ENCODE measurements around the gene CORO6. TPM values are rescaled to one million over a fixed set of nuclear protein-coding genes. Genes with fewer than 3 reads are reported as not detected.

Gene CORO6
- total RNA-seq, result 16.0 and 27.3 TPM in 2 replicates

DNA sequence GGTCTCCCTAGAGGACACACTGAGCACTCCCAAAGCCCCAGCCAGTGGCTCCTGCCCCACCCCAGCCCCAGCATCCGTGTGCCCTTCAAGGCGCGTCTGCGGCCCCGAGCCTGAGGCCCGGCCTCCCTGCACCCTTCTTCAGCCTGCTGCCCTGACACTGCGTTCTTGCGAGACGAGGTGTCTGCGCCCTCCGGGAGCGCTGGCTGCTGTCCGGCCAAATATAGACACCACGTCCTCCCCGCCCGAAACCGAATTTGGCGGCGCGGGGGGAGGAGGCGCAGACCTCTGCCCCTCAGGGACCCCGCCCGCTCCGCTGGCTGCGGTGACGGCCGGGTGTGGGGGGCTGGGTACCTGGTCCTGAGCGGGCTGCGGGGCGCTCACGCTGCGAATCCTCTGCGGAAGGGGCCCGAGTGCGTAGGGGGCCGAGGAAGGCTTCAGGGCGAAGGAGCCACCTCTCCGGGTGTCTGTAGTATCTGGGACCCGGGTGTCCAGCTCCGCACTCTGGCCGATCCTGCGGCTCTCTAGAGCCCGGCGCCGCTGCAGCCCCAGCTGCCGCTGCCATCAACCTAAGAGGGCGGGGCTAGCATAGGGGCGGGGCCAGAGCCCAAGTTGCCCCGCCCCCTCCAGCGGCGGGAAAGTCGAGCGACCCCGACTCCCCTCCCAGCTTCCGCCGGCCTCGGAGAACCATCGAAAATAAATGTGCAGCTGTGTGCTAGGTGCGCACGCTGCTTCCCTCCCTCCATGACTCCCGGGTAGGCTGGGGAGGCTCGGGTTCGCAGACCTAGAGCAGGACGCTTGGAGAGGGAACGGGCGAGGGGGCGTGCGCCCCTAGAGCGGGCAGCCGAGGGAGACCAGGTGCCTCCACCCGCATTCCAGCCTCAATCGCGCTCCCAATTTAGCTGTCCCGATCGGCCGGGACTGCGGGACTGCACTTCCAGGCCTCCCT, at the start of gene CORO6:
Gene CORO6 (minus strand): TSS at position 576 of the 946 bp plus-strand sequence. CDS start 1,491 bp downstream, outside the sequence.

DNA sequence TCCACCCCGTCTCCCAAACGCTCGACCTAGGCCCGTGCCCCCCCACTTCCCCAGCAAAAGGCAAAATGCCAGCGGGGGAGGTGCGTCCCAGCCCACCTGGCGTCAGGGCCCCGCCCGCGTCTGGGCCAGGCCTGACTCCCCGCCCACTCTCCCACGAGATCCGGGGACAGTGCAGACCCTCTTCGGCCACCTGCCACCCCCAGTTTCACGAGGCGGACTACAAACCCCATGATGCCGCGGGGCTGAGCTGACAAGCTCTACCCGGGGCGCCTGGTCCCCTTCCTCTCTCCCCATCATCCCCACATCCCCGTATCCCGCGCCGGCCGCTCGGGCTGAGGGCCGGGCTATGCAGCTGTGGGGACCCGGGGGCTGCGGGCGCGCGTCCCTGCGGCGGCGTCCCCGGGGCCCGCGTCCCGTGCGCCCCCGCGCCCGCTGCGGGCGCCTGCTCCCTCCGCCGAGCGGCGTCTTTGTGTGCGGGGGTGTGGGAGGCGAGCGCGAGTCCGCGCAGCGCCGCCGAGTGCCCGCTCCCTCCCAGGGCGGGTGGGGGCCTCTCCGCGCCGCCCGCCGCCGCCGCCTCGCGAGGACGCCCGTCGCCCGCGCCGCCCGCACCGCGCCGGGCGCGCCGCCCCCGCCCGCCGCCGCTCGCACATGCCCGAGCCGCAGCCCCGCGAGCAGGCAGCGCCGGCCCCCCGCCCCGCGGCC, 29.7 kb downstream of the CORO6 start, which contains the start of gene ANKRD13B:
Gene ANKRD13B (plus strand): TSS at position 283 of the 702 bp plus-strand sequence. CDS start 490 bp downstream, outside the sequence.

DNA sequence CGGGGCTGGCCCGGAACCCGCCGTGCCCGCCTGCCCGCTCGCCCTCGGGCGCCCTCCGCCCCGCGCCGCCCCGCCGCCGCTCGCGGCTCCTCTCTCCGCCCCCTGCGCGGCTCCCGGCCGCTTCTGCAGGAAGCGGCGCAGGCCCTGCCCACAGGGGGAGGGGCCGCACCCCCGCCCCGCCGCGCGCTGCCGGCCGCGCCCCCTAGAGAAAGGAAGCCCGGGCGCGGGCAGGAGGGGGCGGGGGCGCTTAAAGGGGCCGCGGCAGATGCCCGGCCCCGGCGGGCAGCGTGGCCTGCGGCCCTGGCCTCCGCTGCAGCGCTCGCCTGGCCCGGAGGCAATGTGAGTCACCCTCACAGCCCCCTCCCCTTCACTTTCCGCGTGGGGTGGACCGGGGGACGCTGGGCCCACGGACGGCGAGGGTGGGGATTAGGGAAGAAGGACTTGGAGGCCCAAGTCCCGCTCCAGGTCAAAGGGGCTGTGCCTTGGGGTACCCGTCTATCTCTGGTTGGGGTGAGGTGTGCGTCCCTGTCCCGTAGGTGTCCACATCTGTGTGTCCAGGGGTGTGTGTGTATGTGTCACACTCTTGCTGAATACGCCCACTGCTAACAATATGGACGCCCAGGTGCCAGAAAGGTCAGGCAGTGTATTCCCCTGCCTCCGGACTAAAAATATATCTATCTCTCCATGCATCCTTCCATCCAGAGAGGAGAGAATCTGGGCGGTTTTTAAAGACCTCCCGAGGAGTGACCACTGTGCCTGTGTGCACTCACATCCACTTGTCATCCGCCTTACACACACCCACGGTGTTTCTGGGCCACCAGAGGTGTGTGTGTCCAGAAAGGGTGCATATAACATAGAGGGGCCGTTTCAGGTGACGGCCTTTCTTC, 32.9 kb downstream of the CORO6 start, which contains the start of gene GIT1:
Gene GIT1 (minus strand): TSS at position 125 of the 887 bp plus-strand sequence. CDS start 270 bp downstream, outside the sequence.

DNA sequence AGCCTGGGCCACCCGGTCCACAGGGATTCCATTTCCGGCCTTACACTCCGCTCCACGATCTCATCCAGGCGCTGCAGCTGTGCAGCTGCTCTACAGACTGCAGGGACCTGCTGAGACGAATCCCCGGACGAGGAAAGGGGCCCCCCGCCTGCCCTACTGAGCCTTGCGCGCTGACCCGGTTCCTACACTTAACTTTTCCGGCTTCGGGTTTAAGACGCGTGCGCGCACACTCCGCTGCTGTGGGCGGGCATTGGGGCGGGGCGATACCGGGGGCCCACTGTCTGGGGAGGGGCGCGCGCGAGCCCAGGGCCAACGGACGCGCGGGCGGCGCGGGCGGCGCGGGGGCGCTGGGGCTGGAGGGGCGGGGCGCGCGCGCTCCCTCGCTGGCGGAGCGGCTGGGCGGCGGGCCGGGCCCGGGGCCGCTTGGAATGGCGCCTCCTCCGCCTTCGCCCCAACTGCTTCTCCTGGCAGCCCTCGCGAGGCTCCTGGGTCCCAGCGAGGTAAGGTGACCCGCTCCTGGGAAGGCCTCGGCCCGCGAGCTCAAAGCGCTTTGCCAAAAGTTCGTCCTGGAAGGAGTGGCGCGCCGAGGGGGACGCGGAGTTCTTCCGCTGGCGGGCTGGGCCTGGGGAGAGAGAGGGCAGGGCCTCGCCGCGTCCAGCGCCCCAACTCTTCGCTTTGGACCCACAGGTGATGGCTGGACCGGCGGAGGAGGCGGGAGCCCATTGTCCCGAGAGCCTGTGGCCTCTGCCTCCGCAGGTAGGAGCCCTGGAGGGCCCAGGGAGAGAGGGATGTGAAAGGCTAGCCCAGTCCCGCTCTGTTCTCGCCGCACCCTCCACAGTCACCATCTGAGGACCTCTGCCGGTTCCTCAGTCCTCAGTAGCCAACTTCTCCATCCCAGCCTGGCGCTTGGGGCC, 54.1 kb downstream of the CORO6 start, which contains the start of gene TP53I13:
Gene TP53I13 (plus strand): TSS at position 371 of the 914 bp plus-strand sequence. CDS start 58 bp downstream, at position 429.

DNA sequence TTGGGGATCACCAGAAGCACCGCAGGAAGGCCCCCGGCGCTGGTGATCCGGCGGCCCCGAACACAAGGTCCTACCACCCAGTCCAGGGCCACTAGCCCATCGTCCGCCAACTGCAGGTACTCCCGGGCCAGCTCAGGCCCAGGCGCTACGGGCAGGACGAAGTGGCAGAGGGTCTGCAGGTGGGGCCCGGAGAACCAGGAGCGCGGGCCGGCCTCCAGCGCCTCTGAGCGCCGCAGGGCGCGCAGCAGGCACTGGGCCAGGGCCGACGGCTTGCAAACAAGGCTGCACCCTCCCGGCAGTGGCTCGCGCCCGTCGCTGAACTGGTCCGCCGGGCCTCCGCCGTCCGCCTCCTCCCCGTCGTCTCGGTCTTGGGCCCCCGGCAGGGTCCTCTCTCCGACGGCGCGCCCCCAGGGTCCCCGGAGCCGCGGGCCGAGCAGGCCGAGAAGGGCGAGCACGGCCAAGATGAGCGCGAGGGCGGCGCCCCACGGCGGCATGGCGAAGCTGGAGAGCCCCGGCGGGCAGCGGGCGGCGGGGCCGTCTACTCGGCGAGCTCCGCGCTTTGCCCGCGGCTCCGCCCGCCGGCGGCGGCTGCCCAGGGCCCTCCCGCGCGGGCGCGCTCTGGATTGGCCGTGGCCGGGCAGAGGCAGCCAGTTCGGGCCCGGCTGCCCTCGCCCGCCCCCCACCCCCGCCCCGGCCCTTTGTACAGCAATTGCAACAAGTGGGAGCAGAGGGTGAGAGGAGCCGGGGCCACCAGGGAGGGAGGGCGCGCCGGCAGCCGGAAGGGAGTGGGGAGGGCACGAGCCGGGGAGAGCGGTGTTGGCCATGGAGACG, 56.0 kb downstream of the CORO6 start, which contains the start of gene ABHD15:
Gene ABHD15 (minus strand): TSS at position 565 of the 831 bp plus-strand sequence. CDS start 71 bp downstream, at position 494.

Other genes with a start within 250 kb of the CORO6 start
- 48.0 and 73.0 TPM in 2 replicates for gene TAOK1, start 232.5 kb downstream of the CORO6 start, total RNA-seq
- 11.6 and 12.1 TPM in 2 replicates for gene ABHD15, start 55.9 kb downstream of the CORO6 start, total RNA-seq
- gene TP53I13, start 54.2 kb downstream of the CORO6 start, total RNA-seq, result 46.7 and 96.5 TPM in 2 replicates
- gene GIT1, start 33.3 kb downstream of the CORO6 start, total RNA-seq, result 30.5 and 37.3 TPM in 2 replicates
- 16.2 and 24.3 TPM in 2 replicates for gene ANKRD13B, start 29.8 kb downstream of the CORO6 start, total RNA-seq

Data from pericardium fibroblast (primary cell).